NCI-H748 (cell line): ENCODE data around the gene ZFAND4.
"Not testable (repeated sequence)": the region's sequence is repeated elsewhere in the genome, so short reads cannot be mapped to it uniquely, and the experiment has no call there.

Experiments used
- DNase-seq: peaks from one replicate; lab custom pipeline; 2025; ENCODE audit not compliant: unreplicated experiment; lab: John Stamatoyannopoulos, UW

ZFAND4 gene

GRCh38 chr10:45672181-45673073 lies at the start of gene ZFAND4:
ZFAND4 (minus strand) TSS chr10:45672772; CDS start chr10:45663725, 9,047 bp downstream.
- peak; percentile 91 for DNase-seq

- not testable (repeated sequence) for DNase-seq
These were observed 48.9 kb upstream of the ZFAND4 start for GRCh38 chr10:45721503-45721902.

GRCh38 chr10:45717642-45718041 lies 45.1 kb upstream of the ZFAND4 start:
- DNase-seq: not testable (repeated sequence)

DNA sequence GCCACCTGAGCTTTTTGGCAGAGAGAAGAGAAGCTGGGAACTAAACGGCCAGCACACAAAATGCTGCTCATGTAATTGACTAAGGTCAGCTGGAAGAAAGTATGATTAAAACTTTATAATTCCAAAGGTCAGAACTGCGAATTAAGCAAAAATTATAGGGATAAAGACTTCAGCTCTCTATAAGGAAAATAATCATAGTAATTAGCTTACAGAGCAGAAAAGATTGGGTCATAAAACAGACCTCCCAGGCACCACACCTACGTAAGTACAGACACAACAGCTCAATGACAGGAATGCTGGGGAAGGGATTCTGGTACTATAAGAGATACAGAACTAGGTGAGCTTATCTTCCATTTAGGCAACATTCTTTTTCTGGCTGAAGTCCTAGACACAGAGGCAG lies 44.5 kb upstream of the ZFAND4 start:
- not testable (repeated sequence) for DNase-seq

DNA sequence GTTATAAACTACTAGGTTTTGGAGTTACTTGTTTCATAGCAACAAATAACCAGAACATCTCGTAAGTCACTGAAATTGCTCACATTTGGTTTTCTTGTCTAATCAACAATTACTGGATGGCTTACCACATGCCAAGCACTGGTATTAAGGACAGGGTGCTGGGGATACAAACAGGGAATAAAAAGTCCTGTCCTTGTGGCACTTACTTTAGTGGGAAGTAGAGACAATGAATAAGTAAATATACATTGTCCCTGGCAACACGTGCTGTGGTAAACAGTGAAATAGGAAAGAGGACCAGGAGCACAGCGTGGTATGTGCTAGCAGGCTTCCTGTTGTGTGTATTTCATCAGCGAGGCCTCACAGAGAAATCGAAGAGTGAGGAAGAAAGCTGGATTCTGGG lies 38.7 kb upstream of the ZFAND4 start:
- not testable (repeated sequence) for DNase-seq

- not testable (repeated sequence) for DNase-seq
These were observed 37.7 kb upstream of the ZFAND4 start for GRCh38 chr10:45710200-45710796.

- DNase-seq: not testable (repeated sequence)
These were observed 5.9 kb upstream of the ZFAND4 start for GRCh38 chr10:45678467-45678866.

DNA sequence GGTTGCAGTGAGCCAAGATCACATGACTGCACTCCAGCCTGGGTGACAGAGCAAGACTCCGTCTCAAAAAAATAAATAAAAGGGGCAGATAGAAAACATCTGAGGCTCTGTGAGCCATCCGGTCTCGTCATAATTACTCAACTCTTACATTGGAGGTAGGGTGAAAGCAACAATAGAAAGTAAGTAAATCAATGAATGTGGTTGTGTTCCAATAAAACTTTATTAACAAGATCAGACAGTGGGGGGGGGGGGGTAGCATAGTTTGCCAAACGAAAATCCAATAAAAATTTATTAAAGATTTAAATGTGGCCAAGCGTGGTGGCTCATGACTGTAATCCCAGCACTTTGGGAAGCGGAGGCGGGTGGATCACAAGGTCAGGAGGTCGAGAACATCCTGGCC lies 2.8 kb upstream of the ZFAND4 start:
- no peak for DNase-seq

GRCh38 chr10:45673074-45673648 lies 589 bp upstream of the ZFAND4 start:
- peak; percentile 40 for DNase-seq

- DNase-seq: not testable (repeated sequence)
These were observed 1.3 kb downstream of the ZFAND4 start for GRCh38 chr10:45671300-45671699.

- DNase-seq: not testable (repeated sequence)
These were observed 2.7 kb downstream of the ZFAND4 start for GRCh38 chr10:45669897-45670296.

DNA sequence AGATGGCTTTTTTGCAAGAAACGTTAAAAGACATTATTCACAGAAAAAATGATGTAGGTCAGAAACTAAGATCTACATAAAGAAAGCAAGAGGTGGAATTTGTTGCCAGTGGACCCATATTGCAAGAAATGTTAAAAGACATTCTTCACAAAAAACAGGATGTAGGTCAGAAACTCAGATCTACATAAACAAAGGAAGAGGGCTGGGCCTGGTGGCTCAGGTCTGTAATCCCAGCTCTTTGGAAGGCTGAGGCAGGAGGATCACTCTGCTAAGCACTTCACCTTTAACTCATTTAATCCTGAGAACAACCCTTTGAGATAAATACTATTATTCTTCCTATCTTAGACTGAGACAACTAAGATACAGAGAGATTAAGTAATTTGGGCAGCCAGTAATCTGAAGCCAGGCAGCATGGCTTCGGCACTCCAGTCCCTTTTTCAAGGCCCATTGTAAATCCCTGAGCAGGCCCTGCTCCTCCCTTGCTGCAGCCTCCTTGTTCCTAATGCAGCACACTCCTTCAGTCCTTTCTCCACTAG lies 11.6 kb downstream of the ZFAND4 start:
- no peak for DNase-seq

GRCh38 chr10:45657033-45657926 lies 15.3 kb downstream of the ZFAND4 start:
- DNase-seq: no peak

- no peak for DNase-seq
These were observed 17.4 kb downstream of the ZFAND4 start for GRCh38 chr10:45655219-45655618.

DNA sequence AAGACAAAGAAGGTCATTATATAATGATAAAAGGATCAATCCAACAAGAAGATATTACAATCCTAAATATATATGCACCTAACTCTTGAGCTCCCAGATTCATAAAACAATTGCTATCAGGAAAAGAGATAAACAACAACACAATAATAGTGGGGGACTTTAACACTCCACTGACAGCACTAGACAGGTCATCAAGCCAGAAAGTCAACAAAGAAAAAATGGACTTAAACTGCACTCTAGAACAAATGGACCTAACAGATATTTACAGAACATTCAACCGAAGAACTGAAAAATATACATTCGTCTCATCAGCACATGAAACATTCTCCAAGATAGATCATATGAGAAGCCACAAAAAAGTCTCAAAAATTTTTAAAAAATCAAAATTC lies 17.8 kb downstream of the ZFAND4 start:
- not testable (repeated sequence) for DNase-seq

DNA sequence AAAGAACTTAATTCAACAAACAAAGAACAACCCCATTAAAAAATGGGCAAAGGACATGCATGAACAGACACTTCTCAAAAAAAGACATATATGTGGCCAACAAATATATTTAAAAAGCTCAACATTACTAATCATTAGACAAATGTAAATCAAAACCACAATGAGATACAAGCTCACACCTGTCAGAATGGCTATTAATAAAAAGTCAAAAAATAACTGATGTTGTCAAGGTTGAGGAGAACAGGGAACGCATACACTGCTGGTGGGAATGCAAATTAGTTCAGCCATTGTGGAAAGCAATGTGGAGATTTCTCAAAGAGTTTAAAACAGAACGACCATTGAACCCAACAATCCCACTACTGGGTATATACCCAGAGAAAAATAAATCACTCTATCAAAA lies 19.1 kb downstream of the ZFAND4 start:
- no peak for DNase-seq

- DNase-seq: no peak
These were observed 20.1 kb downstream of the ZFAND4 start for GRCh38 chr10:45652511-45652910.

- DNase-seq: no peak
These were observed 23.3 kb downstream of the ZFAND4 start for GRCh38 chr10:45649296-45649695.

DNA sequence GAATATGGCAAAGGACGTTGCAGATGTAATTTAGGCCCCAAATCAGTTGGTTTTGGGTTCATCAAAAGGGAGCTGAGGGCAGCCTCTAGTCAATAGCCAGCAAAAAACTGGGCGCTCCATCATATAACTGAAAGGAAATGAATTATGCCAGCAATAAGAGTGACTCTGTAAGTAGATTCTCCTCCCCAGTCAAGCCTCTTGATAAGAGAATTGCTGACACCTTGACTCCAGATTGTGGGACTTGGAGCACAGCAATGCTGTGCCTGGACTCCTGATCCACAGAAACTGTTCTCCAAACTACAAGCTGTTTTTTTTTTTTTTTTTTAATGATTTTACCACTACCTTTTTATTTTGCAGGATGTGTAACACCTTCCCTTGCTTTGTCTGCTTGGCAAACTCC lies 25.5 kb downstream of the ZFAND4 start:
- no peak for DNase-seq

- no peak for DNase-seq
These were observed 26.1 kb downstream of the ZFAND4 start for GRCh38 chr10:45646384-45647050.
